Kidney epithelial cell (primary cell): ENCODE measurements around the gene SOX9. TPM values are rescaled to one million over a fixed set of nuclear protein-coding genes. Genes with fewer than 3 reads are reported as not detected.

ENCODE experiments used
- DNase-seq: peaks from one replicate; pipeline ENCODE4 v3.0.0-alpha.2; 2010; ENCODE audit warnings: low read depth
- H3K27me3 ChIP-seq: 2 replicates; pipeline ENCODE4 v1.6.0; 2011; ENCODE audit warnings: low read length; ENCODE audit not compliant: control insufficient read depth, insufficient read depth
- H3K36me3 ChIP-seq: 2 replicates; pipeline ENCODE4 v1.5.1; 2011; ENCODE audit warnings: low read length; ENCODE audit not compliant: control insufficient read depth, insufficient read depth
- H3K4me3 ChIP-seq: 2 replicates; pipeline ENCODE4 v1.5.1; 2011; ENCODE audit warnings: low read depth, mild to moderate bottlenecking, control low read depth, low read length
- total RNA-seq: library from RNA; depleted of rRNA; stranded (reverse); fragments of >200 nt; gene quantifications from 2 replicates; pipeline ENCODE4 v1.2.3, GENCODE V29; 2015
- TF ChIP-seq, protein P1 (sequence below): IDR thresholded peaks from 2 replicates; pipeline ENCODE4 v1.5.1; 2011; ENCODE audit warnings: mild to moderate bottlenecking, moderate library complexity, low read length, control low read depth, inconsistent platforms; ENCODE audit not compliant: insufficient read depth, poor library complexity, severe bottlenecking

The SOX9 gene
- total RNA-seq, 1 donor from 2014 or later, result 65.9 TPM

DNA sequence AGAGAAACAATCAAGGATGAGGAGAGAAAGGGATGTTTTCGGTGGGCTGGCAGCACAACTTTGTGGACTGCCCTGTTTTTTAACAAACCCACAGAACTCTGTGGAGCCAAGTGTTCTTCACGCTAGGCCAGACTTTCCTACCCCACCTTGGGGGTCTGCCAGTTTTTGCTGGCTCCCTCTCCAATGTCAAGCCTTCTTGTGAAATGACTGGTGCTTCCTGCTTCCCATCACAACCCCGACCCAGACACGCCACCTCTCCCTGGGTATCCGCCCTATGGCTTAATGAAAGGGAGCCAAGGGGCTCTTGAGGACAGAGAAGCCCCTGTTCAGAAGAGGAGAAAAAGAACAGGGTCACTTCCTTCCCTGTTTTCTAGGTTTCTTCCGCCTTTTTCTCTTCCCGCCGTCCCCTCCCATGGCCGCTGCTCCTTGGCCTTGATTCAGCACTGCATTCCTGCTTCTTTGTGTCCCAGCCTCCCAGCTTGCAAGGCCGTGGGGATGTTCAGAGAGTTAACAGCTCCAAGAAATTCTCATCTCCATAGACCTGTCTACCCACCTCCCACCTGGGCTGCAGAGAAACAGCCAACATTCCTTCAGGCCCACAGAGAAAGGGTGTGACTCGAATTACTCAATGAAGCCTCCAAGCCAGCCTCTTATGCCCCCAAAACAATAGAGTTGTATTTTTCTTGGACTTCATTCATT lies 16.5 kb upstream of the SOX9 start:
- no peak for DNase-seq
- H3K4me3 ChIP-seq, result no peak overlapping the region
- TF ChIP-seq, protein P1, sequence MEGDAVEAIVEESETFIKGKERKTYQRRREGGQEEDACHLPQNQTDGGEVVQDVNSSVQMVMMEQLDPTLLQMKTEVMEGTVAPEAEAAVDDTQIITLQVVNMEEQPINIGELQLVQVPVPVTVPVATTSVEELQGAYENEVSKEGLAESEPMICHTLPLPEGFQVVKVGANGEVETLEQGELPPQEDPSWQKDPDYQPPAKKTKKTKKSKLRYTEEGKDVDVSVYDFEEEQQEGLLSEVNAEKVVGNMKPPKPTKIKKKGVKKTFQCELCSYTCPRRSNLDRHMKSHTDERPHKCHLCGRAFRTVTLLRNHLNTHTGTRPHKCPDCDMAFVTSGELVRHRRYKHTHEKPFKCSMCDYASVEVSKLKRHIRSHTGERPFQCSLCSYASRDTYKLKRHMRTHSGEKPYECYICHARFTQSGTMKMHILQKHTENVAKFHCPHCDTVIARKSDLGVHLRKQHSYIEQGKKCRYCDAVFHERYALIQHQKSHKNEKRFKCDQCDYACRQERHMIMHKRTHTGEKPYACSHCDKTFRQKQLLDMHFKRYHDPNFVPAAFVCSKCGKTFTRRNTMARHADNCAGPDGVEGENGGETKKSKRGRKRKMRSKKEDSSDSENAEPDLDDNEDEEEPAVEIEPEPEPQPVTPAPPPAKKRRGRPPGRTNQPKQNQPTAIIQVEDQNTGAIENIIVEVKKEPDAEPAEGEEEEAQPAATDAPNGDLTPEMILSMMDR, result no peak

DNA sequence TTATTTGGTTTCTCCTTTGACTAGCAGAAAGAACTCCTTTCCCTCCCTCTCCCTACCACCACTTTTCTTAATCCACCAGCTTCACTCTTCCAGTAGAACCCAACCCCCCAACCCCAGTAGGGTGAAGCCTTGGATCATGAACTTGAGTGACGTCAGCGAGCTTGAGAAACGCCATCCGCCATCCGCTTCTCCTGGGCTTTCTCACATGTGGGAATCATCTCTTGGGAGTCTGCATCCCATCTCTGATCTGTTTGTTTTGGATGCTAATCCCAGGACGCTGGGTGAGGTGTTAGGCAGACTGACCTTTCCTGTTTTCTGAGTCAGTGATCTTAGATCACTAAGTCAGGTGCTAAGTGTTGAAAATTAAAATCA lies 16.0 kb upstream of the SOX9 start:
- TF ChIP-seq, protein P1, result no peak
- Histone ChIP-seq H3K36me3 (no peaks in the 10 kb centered on the region), H3K4me3 (no peak overlapping the region), H3K27me3 (no peaks in the 10 kb centered on the region)
- DNase-seq, result no peak

More for the DNA sequence above, 16.5 kb upstream of the SOX9 start:
- Histone ChIP-seq H3K36me3 (no peaks in the 10 kb centered on the region), H3K27me3 (no peaks in the 10 kb centered on the region)

GRCh38 chr17:72107100-72107499 lies 13.7 kb upstream of the SOX9 start:
- Histone ChIP-seq H3K27me3 (no peaks in the 10 kb centered on the region), H3K4me3 (no peak overlapping the region), H3K36me3 (no peaks in the 10 kb centered on the region)
- no peak for DNase-seq
- TF ChIP-seq, protein P1, result no peak

DNA sequence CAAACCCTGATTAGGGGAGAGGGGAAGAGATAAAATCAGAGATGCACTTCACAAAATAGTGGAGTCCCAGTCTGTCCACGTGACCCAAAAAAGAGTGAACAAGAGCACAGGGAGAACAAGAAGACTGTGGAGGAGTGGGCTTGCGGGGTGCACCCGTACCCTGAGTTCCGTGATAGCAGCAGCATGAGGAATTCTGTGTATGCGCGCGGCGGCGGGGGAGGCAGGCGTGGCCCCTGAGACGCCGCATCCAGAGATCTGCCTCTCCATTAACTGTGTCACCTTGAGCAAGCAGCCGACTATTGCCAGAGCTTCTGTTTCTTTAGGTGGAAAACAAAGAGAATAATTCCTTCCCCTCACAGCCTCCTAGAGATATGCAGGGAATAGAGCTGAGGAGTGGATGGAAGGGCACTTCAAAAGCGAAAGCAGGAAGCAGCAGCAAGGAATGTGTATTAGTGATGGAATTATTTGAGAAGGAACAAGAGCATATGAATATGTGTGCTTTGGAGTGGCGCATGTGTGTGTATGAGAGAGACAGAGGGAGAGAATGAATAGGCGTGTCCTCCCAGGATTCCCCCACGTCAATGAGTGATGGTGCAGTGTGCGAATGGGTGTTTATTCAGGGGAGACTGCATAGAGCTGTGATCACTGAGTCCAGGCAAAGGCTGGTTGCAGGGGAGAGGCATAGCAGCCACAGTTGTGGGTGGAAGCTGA lies 10.4 kb upstream of the SOX9 start:
- no peak for DNase-seq
- TF ChIP-seq, protein P1, result no peak
- no peaks in the 10 kb centered on the region for H3K27me3 ChIP-seq
- no peaks in the 10 kb centered on the region for H3K36me3 ChIP-seq
- no peak overlapping the region for H3K4me3 ChIP-seq

GRCh38 chr17:72110942-72111318 lies 9.9 kb upstream of the SOX9 start:
- Histone ChIP-seq H3K4me3 (no peak overlapping the region), H3K36me3 (no peaks in the 10 kb centered on the region), H3K27me3 (peaks cover 3% of the 10 kb centered on the region)
- TF ChIP-seq, protein P1, result no peak
- no peak for DNase-seq
